Activated T-cell treated with anti-CD3 and anti-CD28 coated beads, Interleukin-2, amount 50 U/mL, for 4 hours (primary cell): Measurements from ENCODE around the gene ANKEF1. TPM values are rescaled to one million over a fixed set of nuclear protein-coding genes. Genes with fewer than 3 reads are reported as not detected.
A peak's percentile ranks its signal among the peaks of the same experiment; 100 is the strongest.

Experiments
- ATAC-seq, 2 donors: fragments of 200-7000 bp; cut with Tn5 transposase; one replicate each; pipeline ENCODE4 v1.10.0; 2021
- DNase-seq: peaks from one replicate; pipeline ENCODE4 v3.0.0-alpha.2; 2020
- H3K27me3 Mint-ChIP-seq: one replicate; pipeline ENCODE4 v1.8.0; 2021; ENCODE audit warnings: low read depth, mixed read lengths
- H3K36me3 Mint-ChIP-seq: one replicate; pipeline ENCODE4 v1.8.0; 2022; ENCODE audit warnings: mixed read lengths; ENCODE audit not compliant: insufficient read depth
- H3K4me1 Mint-ChIP-seq: one replicate; pipeline ENCODE4 v1.8.0; 2021; ENCODE audit warnings: low read depth, mixed read lengths
- H3K4me3 Mint-ChIP-seq: one replicate; pipeline ENCODE4 v1.8.0; 2021; ENCODE audit warnings: mild to moderate bottlenecking, moderate library complexity, mixed read lengths
- H3K9me3 Mint-ChIP-seq: one replicate; pipeline ENCODE4 v1.8.0; 2021; ENCODE audit warnings: mixed read lengths
- total RNA-seq, 3 donors: library from RNA; stranded (reverse); gene quantifications; one replicate each; pipeline ENCODE4 v1.2.1, GENCODE V29; 2021

ANKEF1 gene
- total RNA-seq = 1 to 10 TPM in 2 of 3 donors, under 1 TPM in 1; 0.30 to 2.3 (median 1.6) TPM

DNA sequence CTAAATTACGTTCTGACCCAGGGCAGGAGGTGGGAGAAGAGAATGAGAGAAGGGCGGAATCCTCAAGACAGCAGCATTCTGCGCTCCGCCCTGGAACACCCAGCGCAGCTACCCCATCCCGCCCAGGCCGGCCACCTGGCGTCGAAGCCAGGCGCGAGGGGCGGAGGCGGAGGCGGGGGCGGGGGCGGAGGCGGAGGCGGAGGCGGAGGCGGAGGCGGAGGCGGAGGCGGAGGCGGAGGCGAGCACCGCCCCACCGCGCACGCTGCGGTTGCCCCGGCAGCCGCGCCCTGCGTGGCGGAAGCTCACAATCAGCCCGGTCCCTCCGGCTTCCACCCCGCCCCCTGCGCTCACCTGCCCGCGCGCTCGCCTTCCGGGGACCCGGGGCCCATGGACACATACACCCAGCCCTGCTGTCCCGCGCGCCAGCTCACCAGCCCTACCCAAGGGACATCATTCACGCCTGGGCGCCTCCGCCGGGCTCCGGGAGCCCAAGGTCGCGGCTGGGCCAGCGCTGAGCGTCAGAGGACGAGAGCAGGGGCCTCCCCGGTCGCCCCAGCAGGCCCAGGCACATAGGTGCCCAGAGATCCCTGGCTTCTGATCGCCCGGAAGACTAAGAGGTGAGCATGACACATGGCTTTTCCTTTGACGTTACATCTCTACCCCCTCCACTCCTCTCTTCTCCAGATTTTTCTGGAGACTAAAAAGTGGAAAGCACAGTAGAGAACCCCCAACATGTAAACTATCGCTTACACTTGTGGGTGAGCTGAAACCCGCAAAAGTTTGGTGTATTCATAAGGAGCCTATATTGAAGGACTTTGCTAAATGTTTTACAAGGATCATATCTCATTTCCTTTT is at the start of gene ANKEF1:
Gene ANKEF1 (plus strand): TSS at position 271 of the 855 bp plus-strand sequence. CDS start 3,315 bp downstream, outside the sequence.
- Mint-ChIP-seq H3K4me3 (peak within 1 kb of the TSS; percentile 55), H3K36me3 (peaks cover 3% of the 10 kb centered on the region), H3K27me3 (peaks cover 5% of the 10 kb centered on the region), H3K9me3 (no peaks in the 10 kb centered on the region), H3K4me1 (peaks cover 12% of the 10 kb centered on the region)
- DNase-seq (peak; percentile 63), ATAC-seq (peak; percentile 90 to 94)

GRCh38 chr20:9985281-9985680 is 49.5 kb upstream of the ANKEF1 start:
- H3K36me3 Mint-ChIP-seq = no peaks in the 10 kb centered on the region
- H3K9me3 Mint-ChIP-seq = no peaks in the 10 kb centered on the region
- H3K4me1 Mint-ChIP-seq = no peaks in the 10 kb centered on the region
- no peak overlapping the region for H3K4me3 Mint-ChIP-seq
- ATAC-seq (no peak), DNase-seq (no peak)
- H3K27me3 Mint-ChIP-seq = peaks cover 12% of the 10 kb centered on the region

DNA sequence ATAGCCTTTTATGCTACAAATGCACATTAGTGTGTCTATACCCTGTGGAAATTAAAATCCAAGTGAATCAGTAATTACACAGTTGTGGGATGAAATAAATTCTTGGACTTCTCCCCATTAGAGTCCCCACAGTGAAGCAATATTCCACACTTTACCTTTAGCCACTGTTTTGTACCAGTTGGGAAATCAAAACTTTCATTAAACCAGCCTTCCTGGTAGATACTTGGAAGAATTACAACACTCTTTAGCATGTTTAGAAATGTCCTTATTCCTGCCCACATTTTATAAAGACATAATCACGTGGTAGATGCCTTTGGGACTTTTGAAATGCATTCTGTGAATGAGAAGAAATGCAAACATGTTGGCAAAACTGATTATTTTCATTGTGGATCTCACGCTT is 49.0 kb upstream of the ANKEF1 start:
- Mint-ChIP-seq H3K4me3 (no peak overlapping the region), H3K27me3 (peaks cover 12% of the 10 kb centered on the region), H3K9me3 (no peaks in the 10 kb centered on the region), H3K4me1 (no peaks in the 10 kb centered on the region), H3K36me3 (no peaks in the 10 kb centered on the region)
- ATAC-seq = no peak
- no peak for DNase-seq

- ATAC-seq (no peak), DNase-seq (no peak)
- H3K36me3 Mint-ChIP-seq = no peaks in the 10 kb centered on the region
- H3K4me1 Mint-ChIP-seq = no peaks in the 10 kb centered on the region
- no peak overlapping the region for H3K4me3 Mint-ChIP-seq
- H3K9me3 Mint-ChIP-seq = no peaks in the 10 kb centered on the region
- H3K27me3 Mint-ChIP-seq = peaks cover 12% of the 10 kb centered on the region
These were observed 45.6 kb upstream of the ANKEF1 start for GRCh38 chr20:9989066-9989724.

DNA sequence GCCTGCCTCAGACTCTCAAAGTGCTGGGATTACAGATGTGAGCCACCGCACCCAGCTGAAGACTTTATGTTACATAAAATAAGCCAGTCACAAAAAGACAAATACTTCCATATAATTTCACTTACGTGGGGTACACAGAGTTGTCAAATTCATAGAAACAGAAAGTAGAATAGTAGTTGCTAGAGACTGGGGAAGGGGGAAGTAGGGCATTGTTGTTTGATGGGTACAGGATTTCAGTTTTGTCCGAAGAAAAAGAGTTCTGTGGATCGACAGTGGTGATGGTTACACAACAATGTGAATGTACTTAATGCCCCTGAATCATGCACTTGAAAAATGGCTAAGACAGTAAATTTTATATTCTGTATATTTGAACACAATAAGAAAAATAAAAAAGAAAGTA is 41.6 kb upstream of the ANKEF1 start:
- Mint-ChIP-seq H3K4me3 (no peak overlapping the region), H3K36me3 (peaks cover 2% of the 10 kb centered on the region), H3K27me3 (peaks cover 5% of the 10 kb centered on the region), H3K4me1 (no peaks in the 10 kb centered on the region), H3K9me3 (peaks cover 5% of the 10 kb centered on the region)
- DNase-seq = no peak
- no peak for ATAC-seq

- no peak overlapping the region for H3K4me3 Mint-ChIP-seq
- H3K9me3 Mint-ChIP-seq = peaks cover 5% of the 10 kb centered on the region
- no peaks in the 10 kb centered on the region for H3K4me1 Mint-ChIP-seq
- H3K36me3 Mint-ChIP-seq = peaks cover 2% of the 10 kb centered on the region
- ATAC-seq = no peak
- DNase-seq = no peak
- H3K27me3 Mint-ChIP-seq = peaks cover 3% of the 10 kb centered on the region
These were observed 40.1 kb upstream of the ANKEF1 start for GRCh38 chr20:9994676-9995075.

GRCh38 chr20:9995510-9996272 is 39.1 kb upstream of the ANKEF1 start:
- Mint-ChIP-seq H3K9me3 (peaks cover 5% of the 10 kb centered on the region), H3K27me3 (no peaks in the 10 kb centered on the region)

GRCh38 chr20:9996944-9997343 is 37.8 kb upstream of the ANKEF1 start:
- peaks cover 2% of the 10 kb centered on the region for H3K36me3 Mint-ChIP-seq
- ATAC-seq = no peak
- no peaks in the 10 kb centered on the region for H3K4me1 Mint-ChIP-seq
- no peak overlapping the region for H3K4me3 Mint-ChIP-seq
- peaks cover 5% of the 10 kb centered on the region for H3K9me3 Mint-ChIP-seq
- DNase-seq = no peak
- no peaks in the 10 kb centered on the region for H3K27me3 Mint-ChIP-seq

More at GRCh38 chr20:9995510-9996272, 39.1 kb upstream of the ANKEF1 start:
- no peak overlapping the region for H3K4me3 Mint-ChIP-seq
- ATAC-seq = no peak
- DNase-seq = no peak
- no peaks in the 10 kb centered on the region for H3K4me1 Mint-ChIP-seq
- peaks cover 2% of the 10 kb centered on the region for H3K36me3 Mint-ChIP-seq

- no peak overlapping the region for H3K4me3 Mint-ChIP-seq
- peaks cover 2% of the 10 kb centered on the region for H3K9me3 Mint-ChIP-seq
- no peaks in the 10 kb centered on the region for H3K27me3 Mint-ChIP-seq
- H3K36me3 Mint-ChIP-seq = peaks cover under 1% of the 10 kb centered on the region
- no peaks in the 10 kb centered on the region for H3K4me1 Mint-ChIP-seq
- ATAC-seq = no peak
- no peak for DNase-seq
These were observed 35.1 kb upstream of the ANKEF1 start for GRCh38 chr20:9999645-10000044.

DNA sequence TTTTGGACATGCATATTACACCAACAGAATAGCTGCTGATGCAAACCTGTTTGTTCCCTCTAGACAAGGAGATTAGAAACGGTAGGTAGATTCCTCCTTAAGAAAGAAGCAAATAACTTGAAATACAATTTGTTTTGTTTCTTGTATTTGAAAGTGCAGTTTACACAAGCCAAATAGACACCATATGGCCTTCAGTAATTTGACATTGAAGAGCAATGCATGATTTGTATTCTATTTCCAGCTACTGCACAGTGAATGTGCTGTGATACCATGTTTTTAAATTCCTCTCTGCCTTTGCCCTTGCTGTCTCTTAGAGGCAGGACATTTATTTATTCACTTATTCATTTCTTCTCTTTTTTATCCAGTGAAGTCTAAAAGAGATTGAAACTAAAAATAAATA is 31.9 kb upstream of the ANKEF1 start:
- no peaks in the 10 kb centered on the region for H3K36me3 Mint-ChIP-seq
- H3K9me3 Mint-ChIP-seq = no peaks in the 10 kb centered on the region
- DNase-seq = no peak
- ATAC-seq = no peak
- H3K27me3 Mint-ChIP-seq = peaks cover 2% of the 10 kb centered on the region
- H3K4me3 Mint-ChIP-seq = no peak overlapping the region
- no peaks in the 10 kb centered on the region for H3K4me1 Mint-ChIP-seq

DNA sequence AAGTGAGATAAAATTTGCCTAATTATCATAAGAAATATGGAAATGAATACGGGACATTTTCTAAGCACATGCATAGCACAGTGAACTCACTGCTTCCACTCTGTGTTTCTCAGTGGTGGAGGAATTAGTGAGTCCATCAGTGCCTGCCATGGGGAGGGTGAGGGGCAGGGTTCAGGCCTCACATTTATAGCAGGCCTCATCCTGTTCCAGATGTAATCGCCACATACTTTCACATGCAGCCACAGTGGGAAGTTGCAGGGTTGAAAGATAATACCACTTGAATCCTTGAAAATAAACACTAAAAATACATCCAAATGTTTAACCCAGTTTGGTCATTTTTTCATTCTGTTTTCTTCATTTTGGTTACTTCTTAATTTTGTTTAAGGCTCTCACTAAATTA is 29.9 kb upstream of the ANKEF1 start:
- H3K4me1 Mint-ChIP-seq = no peaks in the 10 kb centered on the region
- peaks cover 6% of the 10 kb centered on the region for H3K27me3 Mint-ChIP-seq
- no peak overlapping the region for H3K4me3 Mint-ChIP-seq
- ATAC-seq = no peak
- no peaks in the 10 kb centered on the region for H3K36me3 Mint-ChIP-seq
- no peak for DNase-seq
- H3K9me3 Mint-ChIP-seq = no peaks in the 10 kb centered on the region

DNA sequence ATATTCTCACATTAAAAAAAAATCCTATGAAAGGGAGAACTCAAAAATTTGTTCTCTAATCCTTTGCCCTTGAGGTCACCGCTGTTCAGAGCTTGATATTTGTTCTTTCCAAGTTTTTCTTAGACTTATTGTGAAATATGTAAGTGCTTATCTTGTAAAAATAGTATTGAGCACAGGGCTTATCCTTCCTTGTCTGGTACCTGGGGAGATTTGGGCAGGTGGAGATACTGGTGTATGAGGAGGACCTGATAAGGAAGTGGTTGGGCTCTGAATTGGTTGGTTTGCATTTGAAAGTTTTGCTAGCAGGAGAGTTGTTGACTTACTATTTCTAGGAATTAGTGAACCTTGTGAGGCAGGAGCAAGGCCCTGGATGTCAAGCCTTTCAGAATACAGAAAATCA is 28.9 kb upstream of the ANKEF1 start:
- H3K27me3 Mint-ChIP-seq = peaks cover 6% of the 10 kb centered on the region
- H3K9me3 Mint-ChIP-seq = no peaks in the 10 kb centered on the region
- no peaks in the 10 kb centered on the region for H3K36me3 Mint-ChIP-seq
- H3K4me3 Mint-ChIP-seq = no peak overlapping the region
- no peaks in the 10 kb centered on the region for H3K4me1 Mint-ChIP-seq
- no peak for ATAC-seq
- no peak for DNase-seq

- Mint-ChIP-seq H3K4me1 (no peaks in the 10 kb centered on the region), H3K4me3 (no peak overlapping the region), H3K9me3 (no peaks in the 10 kb centered on the region), H3K27me3 (peaks cover 6% of the 10 kb centered on the region), H3K36me3 (no peaks in the 10 kb centered on the region)
- ATAC-seq = no peak
- DNase-seq = no peak
These were observed 28.2 kb upstream of the ANKEF1 start for GRCh38 chr20:10006447-10007090.

DNA sequence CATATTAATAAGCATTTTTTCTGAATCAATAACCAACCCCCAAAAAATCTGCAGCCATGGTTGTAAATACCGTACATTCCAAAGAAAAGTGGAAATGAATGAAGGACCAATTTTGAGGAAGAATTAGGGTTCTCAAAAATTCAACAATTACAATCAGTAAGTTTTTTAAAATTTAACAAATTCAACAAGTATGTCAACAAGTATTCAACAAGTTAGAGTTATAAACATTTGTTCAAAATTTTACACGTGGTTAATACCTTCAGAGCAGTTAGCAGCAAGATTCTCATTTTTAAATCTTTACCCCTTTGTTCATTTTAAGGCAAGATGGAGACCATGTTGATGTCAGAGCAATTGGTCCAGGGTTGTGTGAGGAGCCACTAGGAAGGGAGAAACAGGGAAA is 27.6 kb upstream of the ANKEF1 start:
- Mint-ChIP-seq H3K4me1 (no peaks in the 10 kb centered on the region), H3K36me3 (no peaks in the 10 kb centered on the region), H3K27me3 (peaks cover 6% of the 10 kb centered on the region), H3K9me3 (no peaks in the 10 kb centered on the region), H3K4me3 (no peak overlapping the region)
- ATAC-seq = no peak
- DNase-seq = no peak
